Activated CD4-positive, alpha-beta T cell treated with anti-CD3 and anti-CD28 coated beads, Interleukin-2, amount 50 U/mL, for 1 hour (primary cell): Measurements from ENCODE around the gene TIE1.

Experiments
- DNase-seq: peaks from one replicate; pipeline ENCODE4 v3.0.0-alpha.2; 2020

The TIE1 gene

GRCh38 chr1:43312663-43313515 is 12.1 kb downstream of the TIE1 start:
- no peak for DNase-seq

- DNase-seq, result no peak
These were observed 13.0 kb downstream of the TIE1 start for GRCh38 chr1:43313771-43314170.

GRCh38 chr1:43314233-43314632 is 13.5 kb downstream of the TIE1 start:
- no peak for DNase-seq

- DNase-seq, result no peak
These were observed 14.7 kb downstream of the TIE1 start for GRCh38 chr1:43315481-43315880.

GRCh38 chr1:43315963-43316737 is 15.4 kb downstream of the TIE1 start:
- DNase-seq, result no peak

GRCh38 chr1:43316738-43317520 is 16.1 kb downstream of the TIE1 start:
- DNase-seq, result no peak

GRCh38 chr1:43317817-43318471 is 17.2 kb downstream of the TIE1 start:
- no peak for DNase-seq

- DNase-seq, result no peak
These were observed 18.0 kb downstream of the TIE1 start for GRCh38 chr1:43318831-43319230.

- DNase-seq, result no peak
These were observed 18.5 kb downstream of the TIE1 start for GRCh38 chr1:43319288-43319687.

- DNase-seq, result no peak
These were observed 19.0 kb downstream of the TIE1 start for GRCh38 chr1:43319766-43320165.

GRCh38 chr1:43321331-43321891 is 20.6 kb downstream of the TIE1 start:
- no peak for DNase-seq

- no peak for DNase-seq
These were observed 21.7 kb downstream of the TIE1 start for GRCh38 chr1:43322506-43322905.

- no peak for DNase-seq
These were observed 24.0 kb downstream of the TIE1 start for GRCh38 chr1:43324810-43325209.

GRCh38 chr1:43325381-43325780 is 24.6 kb downstream of the TIE1 start:
- DNase-seq, result no peak

- DNase-seq, result no peak
These were observed 26.9 kb downstream of the TIE1 start for GRCh38 chr1:43327549-43328292.

GRCh38 chr1:43329995-43330751 is 29.4 kb downstream of the TIE1 start:
- DNase-seq, result no peak

- no peak for DNase-seq
These were observed 30.9 kb downstream of the TIE1 start for GRCh38 chr1:43331688-43332087.

GRCh38 chr1:43334453-43335205 is 33.8 kb downstream of the TIE1 start:
- no peak for DNase-seq

- no peak for DNase-seq
These were observed 36.8 kb downstream of the TIE1 start, which contains the start of gene MPL for GRCh38 chr1:43337588-43337987. Gene MPL, plus strand, starts transcription at chr1:43337818. Its CDS starts 31 bp downstream, at chr1:43337849.

GRCh38 chr1:43338001-43338400 is 37.2 kb downstream of the TIE1 start:
- DNase-seq, result no peak
